PC-3 (cell line): ENCODE results near the gene UGT1A10. TPM values are rescaled to one million over a fixed set of nuclear protein-coding genes. Genes with fewer than 3 reads are reported as not detected.

Source experiments
- ATAC-seq: fragments of 200-7000 bp; cut with Tn5 transposase; 2 replicates; pipeline ENCODE4 v1.9.1; 2020; ENCODE audit warnings: mild to moderate bottlenecking, moderate library complexity
- BruUV-seq: library from RNA; stranded (reverse); fragments of 400-500 nt; replicated peaks from 2 replicates; lab custom pipeline; 2021; lab: Mats Ljungman, UMichigan
- CTCF ChIA-PET: fragments of 300-600 bp; sonication (Branson Sonifier 250); formaldehyde crosslinking; loops from one replicate; lab custom pipeline; 2022; ENCODE audit warnings: antibody characterized with exemption; lab: Charles Lee
- POLR2A ChIA-PET: fragments of 300-600 bp; sonication (Branson Sonifier 250); formaldehyde crosslinking; loops from one replicate; lab custom pipeline; 2022; ENCODE audit warnings: antibody characterized with exemption; ENCODE audit not compliant: unreplicated experiment; lab: Charles Lee
- DNase-seq: peaks from one replicate; pipeline ENCODE4 v3.0.0-alpha.2; 2015
- H2AFZ ChIP-seq: fragments of 300-600 bp; sonication (generic); 2 replicates; pipeline ENCODE4 v1.6.0; 2016; ENCODE audit warnings: antibody characterized with exemption, low read length
- H3F3A ChIP-seq: fragments of 300-600 bp; sonication (generic); one replicate; pipeline ENCODE4 v1.6.0; 2017; ENCODE audit warnings: antibody characterized with exemption, low read length, control low read depth, mild to moderate bottlenecking; ENCODE audit not compliant: unreplicated experiment
- H3K27ac ChIP-seq: fragments of 300-600 bp; sonication (generic); 2 replicates; pipeline ENCODE4 v1.5.1; 2016; ENCODE audit warnings: mild to moderate bottlenecking, low read length
- H3K27me3 ChIP-seq: fragments of 300-600 bp; sonication (generic); 2 replicates; pipeline ENCODE4 v1.6.1; 2016; ENCODE audit warnings: low read length, mixed read lengths
- H3K36me3 ChIP-seq: fragments of 300-600 bp; sonication (generic); 2 replicates; pipeline ENCODE4 v1.6.1; 2016; ENCODE audit warnings: low read depth, mixed run types, low read length, mixed read lengths
- H3K4me1 ChIP-seq: fragments of 300-600 bp; sonication (generic); 2 replicates; pipeline ENCODE4 v1.5.1; 2016; ENCODE audit warnings: low read length; ENCODE audit not compliant: insufficient read depth
- H3K4me2 ChIP-seq: fragments of 300-600 bp; sonication (generic); 2 replicates; pipeline ENCODE4 v1.6.0; 2016; ENCODE audit warnings: low read length
- H3K4me3 ChIP-seq: fragments of 300-600 bp; sonication (generic); 2 replicates; pipeline ENCODE4 v1.5.1; 2016; ENCODE audit warnings: mild to moderate bottlenecking, low read length, mixed read lengths
- H3K79me2 ChIP-seq: fragments of 300-600 bp; sonication (generic); 2 replicates; pipeline ENCODE4 v1.6.1; 2017; ENCODE audit warnings: low read length, mixed read lengths
- H3K9ac ChIP-seq: fragments of 300-600 bp; sonication (generic); 2 replicates; pipeline ENCODE4 v1.6.0; 2016; ENCODE audit warnings: mild to moderate bottlenecking, low read length
- H3K9me2 ChIP-seq: fragments of 300-600 bp; sonication (generic); replicated peaks from 2 replicates; pipeline ENCODE4 v1.6.1; 2016; ENCODE audit warnings: mixed run types, low read length, mixed read lengths
- H3K9me3 ChIP-seq: fragments of 300-600 bp; sonication (generic); 2 replicates; pipeline ENCODE4 v1.6.1; 2016; ENCODE audit warnings: low read length, mixed read lengths
- H4K20me1 ChIP-seq: fragments of 300-600 bp; sonication (generic); 2 replicates; pipeline ENCODE4 v1.6.1; 2016; ENCODE audit warnings: low read length, mixed read lengths
- EZH2 ChIP-seq: fragments of 300-600 bp; sonication (generic); IDR thresholded peaks from one replicate; pipeline ENCODE4 v1.6.1; 2017; ENCODE audit warnings: antibody characterized with exemption, mild to moderate bottlenecking, low read length; ENCODE audit not compliant: unreplicated experiment
- EZH2phosphoT487 ChIP-seq: fragments of 300-600 bp; sonication (generic); IDR thresholded peaks from 2 replicates; pipeline ENCODE4 v1.6.1; 2018; ENCODE audit warnings: mild to moderate bottlenecking, antibody characterized with exemption, low read length, borderline replicate concordance
- intact Hi-C: fragments of 100-400 bp; cut with micrococcal nuclease; formaldehyde crosslinking; loops from 2 replicates; pipeline ENCODE4 v1.9.0; 2023
- total RNA-seq: library from RNA; depleted of rRNA; stranded (reverse); fragments of >200 nt; gene quantifications from 2 replicates; pipeline ENCODE4 v1.2.3, GENCODE V29; 2014
- TF ChIP-seq, protein P1 (sequence below): fragments of 300-600 bp; sonication (generic); conservative IDR thresholded peaks from 2 replicates; pipeline ENCODE4 v1.5.1; 2017; ENCODE audit warnings: antibody characterized with exemption, low read depth, mild to moderate bottlenecking, low read length

Gene UGT1A10
- total RNA-seq, 1 experiment from 2014 or later = not detected

DNA sequence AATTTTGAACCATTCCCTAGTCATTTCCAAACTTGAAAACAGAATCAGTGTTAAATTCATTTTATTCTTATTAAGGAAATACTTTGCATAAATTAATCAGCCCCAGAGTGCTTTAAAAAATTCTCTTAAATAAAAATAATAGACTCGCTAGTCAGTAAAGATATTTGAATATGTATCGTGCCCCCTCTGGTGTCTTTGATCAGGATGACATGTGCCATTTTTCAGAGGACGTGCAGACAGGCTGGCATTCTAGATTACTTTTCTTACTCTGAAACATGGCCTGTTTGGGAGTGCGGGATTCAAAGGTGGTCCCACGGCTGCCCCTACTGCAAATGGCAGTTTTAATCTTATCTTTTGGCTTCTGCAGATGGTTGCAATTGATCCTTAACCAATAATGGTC is 136.3 kb downstream of the UGT1A10 start:
- ChIA-PET POLR2A (no interaction called here), CTCF (no interaction called here)
- H3K9me2 ChIP-seq = no peaks in the 10 kb centered on the region
- no peak overlapping the region for H2AFZ ChIP-seq
- DNase-seq (no peak), ATAC-seq (no peak)
- no peak overlapping the region for H3K4me2 ChIP-seq
- H4K20me1 ChIP-seq = no peaks in the 10 kb centered on the region
- H3K9ac ChIP-seq = no peak overlapping the region
- no peaks in the 10 kb centered on the region for H3K4me1 ChIP-seq
- TF ChIP-seq, protein P1, sequence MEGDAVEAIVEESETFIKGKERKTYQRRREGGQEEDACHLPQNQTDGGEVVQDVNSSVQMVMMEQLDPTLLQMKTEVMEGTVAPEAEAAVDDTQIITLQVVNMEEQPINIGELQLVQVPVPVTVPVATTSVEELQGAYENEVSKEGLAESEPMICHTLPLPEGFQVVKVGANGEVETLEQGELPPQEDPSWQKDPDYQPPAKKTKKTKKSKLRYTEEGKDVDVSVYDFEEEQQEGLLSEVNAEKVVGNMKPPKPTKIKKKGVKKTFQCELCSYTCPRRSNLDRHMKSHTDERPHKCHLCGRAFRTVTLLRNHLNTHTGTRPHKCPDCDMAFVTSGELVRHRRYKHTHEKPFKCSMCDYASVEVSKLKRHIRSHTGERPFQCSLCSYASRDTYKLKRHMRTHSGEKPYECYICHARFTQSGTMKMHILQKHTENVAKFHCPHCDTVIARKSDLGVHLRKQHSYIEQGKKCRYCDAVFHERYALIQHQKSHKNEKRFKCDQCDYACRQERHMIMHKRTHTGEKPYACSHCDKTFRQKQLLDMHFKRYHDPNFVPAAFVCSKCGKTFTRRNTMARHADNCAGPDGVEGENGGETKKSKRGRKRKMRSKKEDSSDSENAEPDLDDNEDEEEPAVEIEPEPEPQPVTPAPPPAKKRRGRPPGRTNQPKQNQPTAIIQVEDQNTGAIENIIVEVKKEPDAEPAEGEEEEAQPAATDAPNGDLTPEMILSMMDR = no peak
- TF ChIP-seq EZH2 = no peak
- no peak for TF ChIP-seq EZH2phosphoT487
- H3K9me3 ChIP-seq = no peaks in the 10 kb centered on the region
- intact Hi-C loops = no loop called here
- H3K27ac ChIP-seq = no peak overlapping the region
- H3K36me3 ChIP-seq = no peaks in the 10 kb centered on the region
- no peaks in the 10 kb centered on the region for H3K79me2 ChIP-seq
- no TSS peak for BruUV-seq
- no peak overlapping the region for H3K4me3 ChIP-seq
- H3F3A ChIP-seq = no peaks in the 10 kb centered on the region
- no peaks in the 10 kb centered on the region for H3K27me3 ChIP-seq

- no peaks in the 10 kb centered on the region for H3K9me2 ChIP-seq
- no peaks in the 10 kb centered on the region for H3K79me2 ChIP-seq
- no peak for DNase-seq
- H3K27me3 ChIP-seq = no peaks in the 10 kb centered on the region
- H2AFZ ChIP-seq = no peak overlapping the region
- no peak overlapping the region for H3K9ac ChIP-seq
- POLR2A ChIA-PET = no interaction called here
- ATAC-seq = no peak
- H3K9me3 ChIP-seq = no peaks in the 10 kb centered on the region
- no peaks in the 10 kb centered on the region for H3F3A ChIP-seq
- TF ChIP-seq EZH2phosphoT487 = no peak
- TF ChIP-seq, protein P1 = no peak
- no peak for TF ChIP-seq EZH2
- no peak overlapping the region for H3K4me2 ChIP-seq
- no peaks in the 10 kb centered on the region for H3K4me1 ChIP-seq
- CTCF ChIA-PET = no interaction called here
- H3K4me3 ChIP-seq = no peak overlapping the region
- intact Hi-C loops = no loop called here
- no peaks in the 10 kb centered on the region for H3K36me3 ChIP-seq
- H4K20me1 ChIP-seq = no peaks in the 10 kb centered on the region
- no peak overlapping the region for H3K27ac ChIP-seq
- no TSS peak for BruUV-seq
Measured at GRCh38 chr2:233773854-233774253, 137.6 kb downstream of the UGT1A10 start.

GRCh38 chr2:233775414-233775813 is 139.2 kb downstream of the UGT1A10 start:
- ATAC-seq (no peak), DNase-seq (no peak)
- TF ChIP-seq, protein P1 = no peak
- TF ChIP-seq EZH2phosphoT487 (no peak), EZH2 (no peak)
- no peaks in the 10 kb centered on the region for H3K9me3 ChIP-seq
- H3K79me2 ChIP-seq = no peaks in the 10 kb centered on the region
- intact Hi-C loops = no loop called here
- no TSS peak for BruUV-seq
- H3K36me3 ChIP-seq = no peaks in the 10 kb centered on the region
- no peak overlapping the region for H3K4me3 ChIP-seq
- POLR2A ChIA-PET = interaction anchor here (0.6 kb wide), 1 partner anchor 1507 kb away, joined by 6 read pairs; no protein-coding TSS in a partner anchor
- CTCF ChIA-PET = no interaction called here
- no peaks in the 10 kb centered on the region for H3F3A ChIP-seq
- H3K27ac ChIP-seq = no peak overlapping the region
- H3K4me2 ChIP-seq = no peak overlapping the region
- no peaks in the 10 kb centered on the region for H3K4me1 ChIP-seq
- H3K27me3 ChIP-seq = no peaks in the 10 kb centered on the region
- H4K20me1 ChIP-seq = no peaks in the 10 kb centered on the region
- no peak overlapping the region for H2AFZ ChIP-seq
- H3K9ac ChIP-seq = no peak overlapping the region
- H3K9me2 ChIP-seq = no peaks in the 10 kb centered on the region
